NK-92 (cell line): ENCODE results near the gene TFE3.

Experiments
- DNase-seq: peaks from one replicate; lab custom pipeline; 2025; ENCODE audit not compliant: unreplicated experiment; lab: John Stamatoyannopoulos, UW

TFE3 gene

GRCh38 chrX:49043220-49043986 is at the start of gene TFE3:
Gene TFE3 (minus strand): TSS chrX:49043357. CDS start chrX:49043226, 131 bp downstream.
- DNase-seq, result peak; percentile 49

- no peak for DNase-seq
Measured at GRCh38 chrX:49089553-49089952, 46.4 kb upstream of the TFE3 start.

GRCh38 chrX:49082271-49082871 is 39.2 kb upstream of the TFE3 start:
- DNase-seq, result no peak

- no peak for DNase-seq
Measured at GRCh38 chrX:49079489-49080428, 36.6 kb upstream of the TFE3 start, which contains the start of gene WDR45. Gene WDR45 (minus strand): TSS chrX:49079887. CDS start chrX:49078095, 1,792 bp downstream.

GRCh38 chrX:49077941-49078340 is 34.8 kb upstream of the TFE3 start:
- no peak for DNase-seq

GRCh38 chrX:49075347-49075746 is 32.2 kb upstream of the TFE3 start:
- no peak for DNase-seq

GRCh38 chrX:49073601-49074575 is 30.7 kb upstream of the TFE3 start, which contains the start of gene PRAF2:
Gene PRAF2 (minus strand): TSS chrX:49074002. CDS start chrX:49073987, 15 bp downstream.
- peak; percentile 26 for DNase-seq

- no peak for DNase-seq
Measured at GRCh38 chrX:49072712-49073095, 29.5 kb upstream of the TFE3 start.

GRCh38 chrX:49071877-49072711 is 28.9 kb upstream of the TFE3 start:
- DNase-seq, result no peak

- no peak for DNase-seq
Measured at GRCh38 chrX:49070988-49071387, 27.8 kb upstream of the TFE3 start.

- DNase-seq, result no peak
Measured at GRCh38 chrX:49069038-49069437, 25.9 kb upstream of the TFE3 start.

- DNase-seq, result no peak
Measured at GRCh38 chrX:49067285-49068120, 24.3 kb upstream of the TFE3 start.

- DNase-seq, result no peak
Measured at GRCh38 chrX:49066690-49067089, 23.5 kb upstream of the TFE3 start.

GRCh38 chrX:49066278-49066677 is 23.1 kb upstream of the TFE3 start:
- no peak for DNase-seq

GRCh38 chrX:49064735-49065134 is 21.6 kb upstream of the TFE3 start:
- no peak for DNase-seq

GRCh38 chrX:49064303-49064702 is 21.1 kb upstream of the TFE3 start:
- DNase-seq, result no peak

- no peak for DNase-seq
Measured at GRCh38 chrX:49063715-49064114, 20.6 kb upstream of the TFE3 start.

- DNase-seq, result no peak
Measured at GRCh38 chrX:49061916-49062315, 18.8 kb upstream of the TFE3 start.
